Right lobe of liver (tissue), 4 donors: ENCODE results near the gene MYBL2.

Experiments
- CTCF ChIP-seq, 4 donors: fragments of 200-600 bp in 3 of 4; fragments of 450-650 bp in 1 of 4; IDR thresholded peaks; one replicate each; pipeline versions ENCODE4 v1.5.1 to v1.8.0; 2016 to 2022; ENCODE audit warnings: antibody characterized with exemption in 4 of 4, mild to moderate bottlenecking in 2 of 4
- POLR2A ChIP-seq: fragments of 450-650 bp; IDR thresholded peaks from one replicate; pipeline ENCODE4 v1.6.1; 2017; ENCODE audit warnings: antibody characterized with exemption, mild to moderate bottlenecking
- donor health status: DM: no; HTN: no; CAD: no.
- donor health status: DM: no; HTN: no; CAD: no.
- donor health status: DM: no; HTN: yes; CAD: no.

GRCh38 chr20:43642548-43642947 is 24.4 kb upstream of the MYBL2 start:
- no peak for TF ChIP-seq CTCF (IDR thresholded peaks at IDR 0.05)
- no peak for TF ChIP-seq POLR2A
